Spleen (tissue), 7 donors: ENCODE measurements around the gene CNIH4.

Experiments
- POLR2A ChIP-seq, 3 donors: fragments of 450-650 bp; IDR thresholded peaks; one replicate each; pipeline ENCODE4 v1.5.1; 2017; ENCODE audit warnings: antibody characterized with exemption in 3 of 3, mild to moderate bottlenecking in 1 of 3
- TF ChIP-seq, protein P1 (sequence below), 11 experiments: fragments of 200-600 bp in 7 of 11; fragments of 450-650 bp in 4 of 11; sonication (generic) in 4 of 11; IDR thresholded peaks in 8 of 11; conservative IDR thresholded peaks in 3 of 11; 1 replicate in 7 of 11; 2 replicates in 4 of 11; pipeline versions ENCODE4 v1.4.0 to v1.8.0; 2016 to 2021; ENCODE audit warnings: antibody characterized with exemption in 11 of 11, inconsistent platforms in 4 of 11, mild to moderate bottlenecking in 1 of 11
- donor health status: DM: no; HTN: no; CAD: no; lungs with moderate emphysema.
- donor health status: DM: no; HTN: no; CAD: no.
- donor health status: DM: no; HTN: no; CAD: no.

DNA sequence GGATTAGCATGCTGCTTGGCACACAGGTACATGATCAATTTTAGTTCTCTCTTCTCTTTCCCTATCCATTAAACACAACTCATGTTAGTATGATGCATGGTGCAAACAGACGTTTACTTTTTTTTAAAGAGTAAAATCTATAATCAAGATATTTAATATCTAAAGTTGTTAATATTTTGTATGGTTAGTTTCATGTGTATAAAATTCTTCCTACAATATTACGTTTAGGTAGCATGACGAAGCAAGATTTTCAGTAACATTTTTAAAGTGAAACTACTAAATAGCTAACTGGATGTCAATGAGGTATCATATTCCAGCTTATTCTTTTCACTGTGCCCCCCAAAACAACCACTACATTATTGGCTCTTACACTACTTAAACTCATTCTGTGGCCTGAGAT is 36.6 kb downstream of the CNIH4 start:
- TF ChIP-seq, protein P1, sequence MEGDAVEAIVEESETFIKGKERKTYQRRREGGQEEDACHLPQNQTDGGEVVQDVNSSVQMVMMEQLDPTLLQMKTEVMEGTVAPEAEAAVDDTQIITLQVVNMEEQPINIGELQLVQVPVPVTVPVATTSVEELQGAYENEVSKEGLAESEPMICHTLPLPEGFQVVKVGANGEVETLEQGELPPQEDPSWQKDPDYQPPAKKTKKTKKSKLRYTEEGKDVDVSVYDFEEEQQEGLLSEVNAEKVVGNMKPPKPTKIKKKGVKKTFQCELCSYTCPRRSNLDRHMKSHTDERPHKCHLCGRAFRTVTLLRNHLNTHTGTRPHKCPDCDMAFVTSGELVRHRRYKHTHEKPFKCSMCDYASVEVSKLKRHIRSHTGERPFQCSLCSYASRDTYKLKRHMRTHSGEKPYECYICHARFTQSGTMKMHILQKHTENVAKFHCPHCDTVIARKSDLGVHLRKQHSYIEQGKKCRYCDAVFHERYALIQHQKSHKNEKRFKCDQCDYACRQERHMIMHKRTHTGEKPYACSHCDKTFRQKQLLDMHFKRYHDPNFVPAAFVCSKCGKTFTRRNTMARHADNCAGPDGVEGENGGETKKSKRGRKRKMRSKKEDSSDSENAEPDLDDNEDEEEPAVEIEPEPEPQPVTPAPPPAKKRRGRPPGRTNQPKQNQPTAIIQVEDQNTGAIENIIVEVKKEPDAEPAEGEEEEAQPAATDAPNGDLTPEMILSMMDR (IDR thresholded peaks at IDR 0.05 in 8 of 11, conservative IDR thresholded peaks at IDR 0.05 in 3 of 11), result no peak
- no peak for TF ChIP-seq POLR2A (IDR thresholded peaks at IDR 0.05)
